ENCODE results near the gene ATOSB. TPM values are rescaled to one million over a fixed set of nuclear protein-coding genes. Genes with fewer than 3 reads are reported as not detected.

Gene ATOSB
- total and polyA plus RNA-seq, 9 of the 15 experiments (the other 6 are each of a cell fraction or from before 2014, with no cell fraction given), result 0.45 to 8.0 (median 4.2) TPM

GRCh38 chr9:35156781-35157180 lies 41.1 kb upstream of the ATOSB start (continued):
- TF ChIP-seq ERF (CRISPR knock-in tag; IDR thresholded peaks at IDR 0.05), result no peak
- TF ChIP-seq ZNF586 (CRISPR knock-in tag; conservative IDR thresholded peaks at IDR 0.05), result no peak
- TF ChIP-seq ZZZ3 (IDR thresholded peaks at IDR 0.05), result no peak

- Histone ChIP-seq H3K4me2 (ENCODE audit: insufficient read depth, low read length) (no peak overlapping the region), H3K27ac (ENCODE audit: extremely low read depth, low read depth, low read length) (no peak overlapping the region), H3K4me1 (replicated peaks in 1 of 2; ENCODE audit: control insufficient read depth in 2 of 2, insufficient read depth in 2 of 2, low read length in 2 of 2) (no peaks in the 10 kb centered on the region; a peak in 1 of 5 replicates), H3K4me3 (no peak overlapping the region), H3K9me1 (ENCODE audit: control insufficient read depth, insufficient read depth, low read length) (no peaks in the 10 kb centered on the region), H3K9me3 (replicated peaks; ENCODE audit: control insufficient read depth, insufficient read depth, low read depth, low read length) (no peaks in the 10 kb centered on the region), H3K36me3 (ENCODE audit: control insufficient read depth, insufficient read depth, low read length) (no peaks in the 10 kb centered on the region), H3K27me3 (ENCODE audit: control insufficient read depth in 2 of 2, insufficient read depth in 2 of 2, low read length in 2 of 2) (no peaks in the 10 kb centered on the region), H3K79me2 (ENCODE audit: control insufficient read depth, insufficient read depth, low read length) (no peaks in the 10 kb centered on the region), H4K20me1 (replicated peaks; ENCODE audit: control insufficient read depth, insufficient read depth, low read length) (no peaks in the 10 kb centered on the region), H2AFZ (ENCODE audit: low read depth, low read length) (no peak overlapping the region), H3K9ac (ENCODE audit: insufficient read depth in 1 of 2, low read depth in 2 of 2, low read length in 2 of 2) (no peak overlapping the region)
- ATAC-seq (no peak), DNase-seq (ENCODE audit: extremely low read depth in 1 of 4, low spot score in 3 of 4) (no peak), FAIRE-seq (no peak)
- CTCF ChIA-PET (ENCODE audit: low intra/inter-chr PET ratio), result no interaction called here
- in situ Hi-C loops (cut with MboI) (no loop called here), intact Hi-C loops (cut with micrococcal nuclease) (no loop called here)
- TF ChIP-seq ZNF280B (CRISPR knock-in tag; IDR thresholded peaks at IDR 0.05), result no peak
- WGBS (ENCODE audit: insufficient coverage, low coverage, missing lambda C conversion rate), result 13% methylated on average over 7 of the region's 9 CpGs
- BruUV-seq (replicated peaks), result no TSS peak
- POLR2A ChIA-PET, result interaction anchor here (0.6 kb wide), 1 partner anchor 253 kb away, joined by 4 read pairs; no protein-coding TSS in a partner anchor
These were observed 37.3 kb upstream of the ATOSB start for GRCh38 chr9:35152926-35153325.
